Psoas muscle (tissue), 8 donors: Measurements from ENCODE around the gene SOD3. TPM values are rescaled to one million over a fixed set of nuclear protein-coding genes. Genes with fewer than 3 reads are reported as not detected.

Source experiments
- ATAC-seq, 4 donors: fragments of 200-7000 bp; cut with Tn5 transposase; one replicate each; pipeline ENCODE4 v1.9.1; 2020; ENCODE audit warnings: moderate library complexity in 3 of 4, mild to moderate bottlenecking in 2 of 4
- DNase-seq, 2 donors: peaks; one replicate each; pipeline ENCODE4 v3.0.0-alpha.2; 2020
- H3K27ac ChIP-seq: fragments of 200-600 bp; one replicate; pipeline ENCODE4 v1.8.0; 2022
- H3K27me3 ChIP-seq, 3 donors: fragments of 200-600 bp in 1 of 3; one replicate each; pipeline versions ENCODE4 v1.6.1 to v1.8.0; 2013 to 2022; ENCODE audit warnings: low read length in 2 of 3, mild to moderate bottlenecking in 2 of 3, moderate library complexity in 1 of 3; ENCODE audit not compliant: insufficient read depth in 3 of 3
- H3K36me3 ChIP-seq, 2 donors: fragments of 200-600 bp in 1 of 2; one replicate each; pipeline versions ENCODE4 v1.6.1 to v1.8.0; 2013 to 2022; ENCODE audit warnings: low read depth in 1 of 2, mild to moderate bottlenecking in 1 of 2, moderate library complexity in 1 of 2; ENCODE audit not compliant: insufficient read depth in 1 of 2
- H3K4me1 ChIP-seq: fragments of 200-600 bp; one replicate; pipeline ENCODE4 v1.8.0; 2022
- H3K4me3 ChIP-seq: fragments of 200-600 bp; one replicate; pipeline ENCODE4 v1.8.0; 2022; ENCODE audit warnings: mild to moderate bottlenecking
- H3K9me3 ChIP-seq: fragments of 200-600 bp; one replicate; pipeline ENCODE4 v1.8.0; 2022
- WGBS, 3 donors: extraction: QIAGEN DNeasy Blood & Tissue Kit; methylation state at CpG; one replicate each; pipeline versions ENCODE4 v1.1.6 to v1.1.7; 2013; 5-methylcytosine and 5-hydroxymethylcytosine counted together
- intact Hi-C, 2 donors: fragments of 100-400 bp; cut with DNase I; formaldehyde crosslinking; loops; one replicate each; pipeline versions ENCODE4 v1.11.0 to v1.14.2; 2022
- polyA plus RNA-seq, 3 donors: library from polyadenylated mRNA; stranded (reverse); fragments of 200-250 nt; gene quantifications; one replicate each; pipeline ENCODE4 v1.2.3, GENCODE V29; 2013
- total RNA-seq, 4 donors: library from RNA; stranded (reverse); fragmentation: NEBNext Ultra II Directional in 2 of 4; extraction: Animal tissue kit (Norgen Biotek cat#: 25700) in 2 of 4; gene quantifications; one replicate each; pipeline versions ENCODE4 v1.2.1 to v1.2.4, GENCODE V29; 2021 to 2023
- TF ChIP-seq, protein P1 (sequence below): fragments of 200-600 bp; IDR thresholded peaks from one replicate; pipeline ENCODE4 v1.8.0; 2022; ENCODE audit warnings: antibody characterized with exemption
- donor health status: healthy with polysubstance abuse.
- donor health status: DM: no; HTN: no; CAD: no; lungs with moderate emphysema.
- donor health status: Bipolar disorder and iron deficiency.
- donor health status: healthy.
- donor health status: DM: yes; HTN: yes; CAD: no.
- donor health status: DM: no; HTN: no; CAD: no.
- donor health status: DM: no; HTN: no; CAD: no.
- donor health status: DM: yes; HTN: yes; CAD: no.

Gene SOD3
- total and polyA plus RNA-seq, 7 donors: 1.5 to 15.6 (median 5.3) TPM

DNA sequence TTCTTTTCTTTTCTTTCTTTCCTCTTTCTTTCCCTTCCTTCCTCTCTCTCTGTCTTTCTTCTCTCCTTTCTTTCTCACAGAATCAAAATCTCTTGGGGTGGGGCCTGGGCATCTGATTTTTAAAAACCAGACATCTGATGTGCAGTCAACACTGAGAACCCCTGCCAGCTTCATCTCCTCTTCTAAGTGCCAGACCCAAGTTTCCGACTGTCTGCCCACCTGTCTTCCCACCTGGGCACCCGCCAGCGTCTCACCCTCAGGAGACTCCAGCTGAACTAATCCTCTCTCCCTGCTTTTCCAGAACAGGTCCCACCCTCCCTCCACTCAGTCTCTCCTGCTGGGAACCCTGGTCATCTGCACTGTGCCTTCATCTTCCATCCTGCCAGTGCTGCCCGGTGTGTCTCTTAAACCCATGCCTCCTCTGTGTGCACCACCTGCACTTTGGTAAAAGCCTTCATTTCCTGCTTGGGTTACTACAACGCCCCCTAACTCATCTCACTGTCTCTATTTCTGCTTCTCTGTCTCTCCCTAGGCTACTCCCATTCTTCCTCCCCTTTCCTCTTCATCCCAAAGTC lies 2.8 kb downstream of the SOD3 start:
- WGBS, 3 donors: 67 to 77% (median 68%) methylated on average over 5 of the region's 5 CpGs
- H3K27ac ChIP-seq: no peak overlapping the region
- intact Hi-C loops: loop anchor here in 1 of 2 donors (10.0 kb wide), 1 partner anchor 213 kb away; the partner anchor contains the start of gene DHX15

DNA sequence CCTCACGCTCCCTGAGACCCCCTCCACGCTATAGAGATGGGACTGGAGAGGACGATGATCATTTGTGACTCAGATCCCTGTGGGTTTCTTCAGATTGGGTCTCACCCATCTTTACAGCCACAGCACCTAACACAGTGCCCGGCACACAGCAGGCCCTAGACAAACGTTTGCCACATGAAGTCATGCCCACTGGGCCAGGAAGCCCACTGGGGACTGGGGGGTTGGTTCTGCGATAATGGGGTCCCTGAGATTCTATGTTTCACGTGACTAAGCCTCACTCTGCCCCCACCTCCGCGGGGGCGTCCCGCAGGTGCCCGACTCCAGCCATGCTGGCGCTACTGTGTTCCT lies 3.8 kb downstream of the SOD3 start:
- peaks cover 24% of the 10 kb centered on the region for H3K4me1 ChIP-seq
- H3K36me3 ChIP-seq: no peaks in the 10 kb centered on the region
- intact Hi-C loops: loop anchor here in 1 of 2 donors (10.0 kb wide), 1 partner anchor 214 kb away; the partner anchor contains the start of gene DHX15
- H3K27ac ChIP-seq: no peak overlapping the region
- DNase-seq: no peak
- WGBS, 3 donors: 76 to 88% (median 84%) methylated on average over 13 of the region's 13 CpGs
- peaks cover 0 to 5% (median 3%) of the 10 kb centered on the region in 3 donors for H3K27me3 ChIP-seq
- no peak for ATAC-seq
- H3K9me3 ChIP-seq: no peaks in the 10 kb centered on the region
- TF ChIP-seq, protein P1, sequence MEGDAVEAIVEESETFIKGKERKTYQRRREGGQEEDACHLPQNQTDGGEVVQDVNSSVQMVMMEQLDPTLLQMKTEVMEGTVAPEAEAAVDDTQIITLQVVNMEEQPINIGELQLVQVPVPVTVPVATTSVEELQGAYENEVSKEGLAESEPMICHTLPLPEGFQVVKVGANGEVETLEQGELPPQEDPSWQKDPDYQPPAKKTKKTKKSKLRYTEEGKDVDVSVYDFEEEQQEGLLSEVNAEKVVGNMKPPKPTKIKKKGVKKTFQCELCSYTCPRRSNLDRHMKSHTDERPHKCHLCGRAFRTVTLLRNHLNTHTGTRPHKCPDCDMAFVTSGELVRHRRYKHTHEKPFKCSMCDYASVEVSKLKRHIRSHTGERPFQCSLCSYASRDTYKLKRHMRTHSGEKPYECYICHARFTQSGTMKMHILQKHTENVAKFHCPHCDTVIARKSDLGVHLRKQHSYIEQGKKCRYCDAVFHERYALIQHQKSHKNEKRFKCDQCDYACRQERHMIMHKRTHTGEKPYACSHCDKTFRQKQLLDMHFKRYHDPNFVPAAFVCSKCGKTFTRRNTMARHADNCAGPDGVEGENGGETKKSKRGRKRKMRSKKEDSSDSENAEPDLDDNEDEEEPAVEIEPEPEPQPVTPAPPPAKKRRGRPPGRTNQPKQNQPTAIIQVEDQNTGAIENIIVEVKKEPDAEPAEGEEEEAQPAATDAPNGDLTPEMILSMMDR: no peak
- H3K4me3 ChIP-seq: no peak overlapping the region

More for the DNA sequence above, 2.8 kb downstream of the SOD3 start:
- ATAC-seq (no peak), DNase-seq (no peak)
- Histone ChIP-seq H3K4me3 (no peak overlapping the region), H3K27me3 (peaks cover 0 to 5% (median 3%) of the 10 kb centered on the region in 3 donors), H3K9me3 (no peaks in the 10 kb centered on the region), H3K4me1 (peaks cover 25% of the 10 kb centered on the region), H3K36me3 (no peaks in the 10 kb centered on the region)
- TF ChIP-seq, protein P1: no peak

DNA sequence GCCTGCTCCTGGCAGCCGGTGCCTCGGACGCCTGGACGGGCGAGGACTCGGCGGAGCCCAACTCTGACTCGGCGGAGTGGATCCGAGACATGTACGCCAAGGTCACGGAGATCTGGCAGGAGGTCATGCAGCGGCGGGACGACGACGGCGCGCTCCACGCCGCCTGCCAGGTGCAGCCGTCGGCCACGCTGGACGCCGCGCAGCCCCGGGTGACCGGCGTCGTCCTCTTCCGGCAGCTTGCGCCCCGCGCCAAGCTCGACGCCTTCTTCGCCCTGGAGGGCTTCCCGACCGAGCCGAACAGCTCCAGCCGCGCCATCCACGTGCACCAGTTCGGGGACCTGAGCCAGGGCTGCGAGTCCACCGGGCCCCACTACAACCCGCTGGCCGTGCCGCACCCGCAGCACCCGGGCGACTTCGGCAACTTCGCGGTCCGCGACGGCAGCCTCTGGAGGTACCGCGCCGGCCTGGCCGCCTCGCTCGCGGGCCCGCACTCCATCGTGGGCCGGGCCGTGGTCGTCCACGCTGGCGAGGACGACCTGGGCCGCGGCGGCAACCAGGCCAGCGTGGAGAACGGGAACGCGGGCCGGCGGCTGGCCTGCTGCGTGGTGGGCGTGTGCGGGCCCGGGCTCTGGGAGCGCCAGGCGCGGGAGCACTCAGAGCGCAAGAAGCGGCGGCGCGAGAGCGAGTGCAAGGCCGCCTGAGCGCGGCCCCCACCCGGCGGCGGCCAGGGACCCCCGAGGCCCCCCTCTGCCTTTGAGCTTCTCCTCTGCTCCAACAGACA lies 4.4 kb downstream of the SOD3 start:
- peak in 1 of 2 donors; percentile 52 for DNase-seq
- intact Hi-C loops: loop anchor here in 1 of 2 donors (10.0 kb wide), 1 partner anchor 215 kb away; the partner anchor contains the start of gene DHX15
- Histone ChIP-seq H3K27me3 (peaks cover 0 to 5% (median 3%) of the 10 kb centered on the region in 3 donors), H3K27ac (no peak overlapping the region), H3K36me3 (no peaks in the 10 kb centered on the region), H3K4me1 (peaks cover 19% of the 10 kb centered on the region), H3K4me3 (peak overlapping the region; percentile 48), H3K9me3 (no peaks in the 10 kb centered on the region)
- WGBS, 3 donors: 19 to 31% (median 25%) methylated on average over 80 to 103 of the region's 103 CpGs
- no peak for ATAC-seq
- TF ChIP-seq, protein P1: no peak

DNA sequence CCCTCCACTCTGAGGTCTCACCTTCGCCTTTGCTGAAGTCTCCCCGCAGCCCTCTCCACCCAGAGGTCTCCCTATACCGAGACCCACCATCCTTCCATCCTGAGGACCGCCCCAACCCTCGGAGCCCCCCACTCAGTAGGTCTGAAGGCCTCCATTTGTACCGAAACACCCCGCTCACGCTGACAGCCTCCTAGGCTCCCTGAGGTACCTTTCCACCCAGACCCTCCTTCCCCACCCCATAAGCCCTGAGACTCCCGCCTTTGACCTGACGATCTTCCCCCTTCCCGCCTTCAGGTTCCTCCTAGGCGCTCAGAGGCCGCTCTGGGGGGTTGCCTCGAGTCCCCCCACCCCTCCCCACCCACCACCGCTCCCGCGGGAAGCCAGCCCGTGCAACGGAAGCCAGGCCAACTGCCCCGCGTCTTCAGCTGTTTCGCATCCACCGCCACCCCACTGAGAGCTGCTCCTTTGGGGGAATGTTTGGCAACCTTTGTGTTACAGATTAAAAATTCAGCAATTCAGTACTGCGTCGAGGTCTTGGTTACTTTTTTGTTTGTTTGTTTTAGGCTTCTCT lies 5.0 kb downstream of the SOD3 start:
- TF ChIP-seq, protein P1: no peak
- DNase-seq (peak in 1 of 2 donors; percentile 60), ATAC-seq (peak in 1 of 4 donors; percentile 41)
- no peaks in the 10 kb centered on the region for H3K36me3 ChIP-seq
- peaks cover 0 to 5% (median 3%) of the 10 kb centered on the region in 3 donors for H3K27me3 ChIP-seq
- no peaks in the 10 kb centered on the region for H3K9me3 ChIP-seq
- intact Hi-C loops: no loop called here
- no peak overlapping the region for H3K27ac ChIP-seq
- H3K4me1 ChIP-seq: peaks cover 18% of the 10 kb centered on the region
- WGBS, 3 donors: 23 to 45% (median 24%) methylated on average over 25 of the region's 25 CpGs
- peak overlapping the region; percentile 48 for H3K4me3 ChIP-seq
